Tibial artery (tissue), 4 donors: ENCODE measurements around the gene NFIA.
A peak's percentile ranks its signal among the peaks of the same experiment; 100 is the strongest.

ENCODE experiments used
- DNase-seq, 2 donors: peaks; one replicate each; pipeline ENCODE4 v3.0.0-alpha.2; 2019
- H3K27ac ChIP-seq, 2 donors: fragments of 200-600 bp; sonication (generic) in 1 of 2; 1 replicate in 1 of 2; 2 replicates in 1 of 2; pipeline ENCODE4 v1.5.1; 2018 to 2019; ENCODE audit warnings: mild to moderate bottlenecking in 1 of 2
- H3K27me3 ChIP-seq, 2 donors: fragments of 200-600 bp; sonication (generic) in 1 of 2; one replicate each; pipeline versions ENCODE4 v1.5.1 to v1.6.0; 2016 to 2019
- H3K36me3 ChIP-seq, 3 donors: fragments of 200-600 bp; sonication (generic) in 2 of 3; one replicate each; pipeline ENCODE4 v1.5.1; 2016 to 2019; ENCODE audit warnings: mild to moderate bottlenecking in 2 of 3
- H3K4me1 ChIP-seq, 4 donors: fragments of 200-600 bp; sonication (generic) in 2 of 4; 1 replicate in 3 of 4; 2 replicates in 1 of 4; pipeline ENCODE4 v1.5.1; 2016 to 2019
- H3K4me3 ChIP-seq, 2 donors: fragments of 200-600 bp; sonication (generic) in 1 of 2; 1 replicate in 1 of 2; 2 replicates in 1 of 2; pipeline ENCODE4 v1.5.1; 2018 to 2019; ENCODE audit warnings: mild to moderate bottlenecking in 2 of 2
- H3K9me3 ChIP-seq, 3 donors: fragments of 200-600 bp; sonication (generic) in 1 of 3; one replicate each; pipeline ENCODE4 v1.5.1; 2016 to 2019
- intact Hi-C: fragments of 100-400 bp; cut with DNase I; formaldehyde crosslinking; loops from one replicate; pipeline ENCODE4 v1.15.0; 2023; ENCODE audit warnings: low total_unique reads
- TF ChIP-seq, protein P1 (sequence below), 2 experiments: fragments of 200-600 bp in 1 of 2; fragments of 450-650 bp in 1 of 2; IDR thresholded peaks; one replicate each; pipeline ENCODE4 v1.5.1; 2017 to 2019; ENCODE audit warnings: antibody characterized with exemption in 2 of 2, mild to moderate bottlenecking in 1 of 2, moderate library complexity in 1 of 2

NFIA gene

GRCh38 chr1:61133335-61134019 lies 51.1 kb downstream of the NFIA start:
- Histone ChIP-seq H3K4me3 (peak overlapping the region in 1 of 2 donors; percentile 33), H3K4me1 (peaks cover 0 to 40% (median 19%) of the 10 kb centered on the region in 4 donors), H3K9me3 (no peaks in the 10 kb centered on the region), H3K27me3 (no peaks in the 10 kb centered on the region), H3K27ac (peak overlapping the region; percentile 66 to 69), H3K36me3 (peaks cover 0 to 4% (median 0%) of the 10 kb centered on the region in 3 donors)
- TF ChIP-seq, protein P1, sequence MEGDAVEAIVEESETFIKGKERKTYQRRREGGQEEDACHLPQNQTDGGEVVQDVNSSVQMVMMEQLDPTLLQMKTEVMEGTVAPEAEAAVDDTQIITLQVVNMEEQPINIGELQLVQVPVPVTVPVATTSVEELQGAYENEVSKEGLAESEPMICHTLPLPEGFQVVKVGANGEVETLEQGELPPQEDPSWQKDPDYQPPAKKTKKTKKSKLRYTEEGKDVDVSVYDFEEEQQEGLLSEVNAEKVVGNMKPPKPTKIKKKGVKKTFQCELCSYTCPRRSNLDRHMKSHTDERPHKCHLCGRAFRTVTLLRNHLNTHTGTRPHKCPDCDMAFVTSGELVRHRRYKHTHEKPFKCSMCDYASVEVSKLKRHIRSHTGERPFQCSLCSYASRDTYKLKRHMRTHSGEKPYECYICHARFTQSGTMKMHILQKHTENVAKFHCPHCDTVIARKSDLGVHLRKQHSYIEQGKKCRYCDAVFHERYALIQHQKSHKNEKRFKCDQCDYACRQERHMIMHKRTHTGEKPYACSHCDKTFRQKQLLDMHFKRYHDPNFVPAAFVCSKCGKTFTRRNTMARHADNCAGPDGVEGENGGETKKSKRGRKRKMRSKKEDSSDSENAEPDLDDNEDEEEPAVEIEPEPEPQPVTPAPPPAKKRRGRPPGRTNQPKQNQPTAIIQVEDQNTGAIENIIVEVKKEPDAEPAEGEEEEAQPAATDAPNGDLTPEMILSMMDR (IDR thresholded peaks at IDR 0.05) = no peak
- intact Hi-C loops = no loop called here
- no peak for DNase-seq

GRCh38 chr1:61135291-61135690 lies 52.9 kb downstream of the NFIA start:
- TF ChIP-seq, protein P1 (IDR thresholded peaks at IDR 0.05) = no peak
- Histone ChIP-seq H3K4me1 (peaks cover 0 to 57% (median 31%) of the 10 kb centered on the region in 4 donors), H3K36me3 (no peaks in the 10 kb centered on the region), H3K4me3 (no peak overlapping the region), H3K9me3 (no peaks in the 10 kb centered on the region), H3K27me3 (no peaks in the 10 kb centered on the region), H3K27ac (no peak overlapping the region)
- DNase-seq = no peak
- intact Hi-C loops = no loop called here

- no peak for DNase-seq
- Histone ChIP-seq H3K36me3 (no peaks in the 10 kb centered on the region), H3K9me3 (no peaks in the 10 kb centered on the region), H3K27me3 (no peaks in the 10 kb centered on the region), H3K27ac (no peak overlapping the region), H3K4me3 (no peak overlapping the region), H3K4me1 (peaks cover 0 to 63% (median 41%) of the 10 kb centered on the region in 4 donors)
- intact Hi-C loops = no loop called here
- TF ChIP-seq, protein P1 (IDR thresholded peaks at IDR 0.05) = no peak
Measured at GRCh38 chr1:61138305-61138704, 55.9 kb downstream of the NFIA start.

DNA sequence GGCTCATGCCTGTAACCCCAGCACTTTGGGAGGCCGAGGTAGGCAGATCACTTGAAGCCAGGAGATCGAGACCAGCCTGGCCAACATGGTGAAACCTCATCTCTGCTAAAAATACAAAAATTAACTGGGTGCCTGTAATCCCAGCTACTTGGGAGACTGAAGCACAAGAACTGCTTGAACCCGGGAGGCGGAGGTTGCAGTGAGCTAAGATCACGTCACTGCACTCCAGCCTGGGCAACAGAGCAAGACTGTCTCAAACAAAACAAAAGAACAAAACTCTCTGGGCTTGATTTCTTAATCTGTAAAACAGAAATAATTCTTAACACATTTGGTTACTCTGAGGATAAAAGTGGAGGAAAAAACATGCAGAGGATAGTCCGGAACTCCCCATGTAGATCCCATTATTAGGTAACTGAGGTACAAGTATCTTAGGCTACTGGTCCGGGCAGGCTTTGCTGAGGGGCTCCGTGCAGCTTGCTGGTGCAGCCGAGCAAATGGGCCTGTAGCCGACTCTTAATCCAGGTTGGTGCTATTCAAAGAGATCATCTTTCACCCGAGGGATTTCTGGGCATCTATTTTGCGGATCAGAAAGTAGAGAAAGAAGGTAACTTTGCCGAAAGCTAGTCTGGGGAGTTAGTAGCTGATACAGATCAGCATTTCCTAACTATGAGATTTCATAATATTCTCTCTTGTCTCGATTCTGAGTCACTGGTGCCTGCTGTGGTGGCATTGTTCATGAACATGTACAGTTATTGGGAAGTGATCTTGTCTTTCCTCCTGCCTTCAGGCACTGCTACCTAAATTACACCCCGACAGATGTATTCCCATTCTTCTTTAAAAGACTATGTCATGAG lies 56.8 kb downstream of the NFIA start:
- peak in 1 of 2 donors; percentile 46 for DNase-seq
- H3K27me3 ChIP-seq = no peaks in the 10 kb centered on the region
- intact Hi-C loops = no loop called here
- H3K4me1 ChIP-seq = peaks cover 0 to 66% (median 40%) of the 10 kb centered on the region in 4 donors
- TF ChIP-seq, protein P1 (IDR thresholded peaks at IDR 0.05) = no peak
- no peaks in the 10 kb centered on the region for H3K36me3 ChIP-seq
- no peak overlapping the region for H3K4me3 ChIP-seq
- H3K27ac ChIP-seq = peak overlapping the region; percentile 23 to 31
- no peaks in the 10 kb centered on the region for H3K9me3 ChIP-seq

- no peak for DNase-seq
- Histone ChIP-seq H3K4me1 (peaks cover 0 to 69% (median 41%) of the 10 kb centered on the region in 4 donors), H3K4me3 (no peak overlapping the region), H3K27ac (peak overlapping the region; percentile 67 to 68), H3K9me3 (no peaks in the 10 kb centered on the region), H3K36me3 (no peaks in the 10 kb centered on the region), H3K27me3 (no peaks in the 10 kb centered on the region)
- intact Hi-C loops = no loop called here
- TF ChIP-seq, protein P1 (IDR thresholded peaks at IDR 0.05) = no peak
Measured at GRCh38 chr1:61139775-61140549, 57.6 kb downstream of the NFIA start.
